Retinal pigment epithelial cell (primary cell): ENCODE data around the gene HOXA3.

ENCODE experiments used
- DNase-seq: peaks from one replicate; pipeline ENCODE4 v3.0.0-alpha.2; 2010; ENCODE audit warnings: low read depth
- H3K4me3 ChIP-seq: 2 replicates; pipeline ENCODE4 v1.5.1; 2011; ENCODE audit warnings: mild to moderate bottlenecking, low read length, control low read depth, moderate library complexity
- CTCF ChIP-seq: conservative IDR thresholded peaks from 2 replicates; pipeline ENCODE4 v1.5.1; 2011; ENCODE audit warnings: low read depth, low read length, control low read depth, inconsistent platforms

The HOXA3 gene

GRCh38 chr7:27103489-27104226, 48.7 kb downstream of the HOXA3 start:
- no peak overlapping the region for H3K4me3 ChIP-seq
- DNase-seq, result no peak
- TF ChIP-seq CTCF, result no peak

GRCh38 chr7:27102581-27103442, 49.6 kb downstream of the HOXA3 start, which contains the start of gene HOXA2:
HOXA2 (minus strand) TSS chr7:27102683; CDS start chr7:27102500, 183 bp downstream.
- no peak for TF ChIP-seq CTCF

GRCh38 chr7:27101957-27102580, 50.3 kb downstream of the HOXA3 start:
- no peak for DNase-seq
- H3K4me3 ChIP-seq, result no peak overlapping the region
- TF ChIP-seq CTCF, result no peak

More at GRCh38 chr7:27102581-27103442, 49.6 kb downstream of the HOXA3 start, which contains the start of gene HOXA2:
- no peak within 1 kb of the TSS for H3K4me3 ChIP-seq
- no peak for DNase-seq

- DNase-seq, result no peak
- H3K4me3 ChIP-seq, result no peak overlapping the region
Measured at GRCh38 chr7:27101171-27101956, 51.0 kb downstream of the HOXA3 start.

GRCh38 chr7:27100694-27101170, 51.7 kb downstream of the HOXA3 start:
- TF ChIP-seq CTCF, result no peak
- H3K4me3 ChIP-seq, result no peak overlapping the region
- no peak for DNase-seq

More at GRCh38 chr7:27101171-27101956, 51.0 kb downstream of the HOXA3 start:
- no peak for TF ChIP-seq CTCF
